Measurements from ENCODE around the gene CDPF1.

Gene CDPF1

GRCh38 chr22:46250035-46250782 is at the start of gene CDPF1:
TSS of gene CDPF1 (minus strand) at chr22:46250293. CDS start at chr22:46248284, 2,009 bp downstream.
- DNase-seq = peak; percentile 87

GRCh38 chr22:46299101-46299500 is 49.0 kb upstream of the CDPF1 start:
- DNase-seq = no peak

GRCh38 chr22:46297151-46297812 is 47.2 kb upstream of the CDPF1 start:
- no peak for DNase-seq

DNA sequence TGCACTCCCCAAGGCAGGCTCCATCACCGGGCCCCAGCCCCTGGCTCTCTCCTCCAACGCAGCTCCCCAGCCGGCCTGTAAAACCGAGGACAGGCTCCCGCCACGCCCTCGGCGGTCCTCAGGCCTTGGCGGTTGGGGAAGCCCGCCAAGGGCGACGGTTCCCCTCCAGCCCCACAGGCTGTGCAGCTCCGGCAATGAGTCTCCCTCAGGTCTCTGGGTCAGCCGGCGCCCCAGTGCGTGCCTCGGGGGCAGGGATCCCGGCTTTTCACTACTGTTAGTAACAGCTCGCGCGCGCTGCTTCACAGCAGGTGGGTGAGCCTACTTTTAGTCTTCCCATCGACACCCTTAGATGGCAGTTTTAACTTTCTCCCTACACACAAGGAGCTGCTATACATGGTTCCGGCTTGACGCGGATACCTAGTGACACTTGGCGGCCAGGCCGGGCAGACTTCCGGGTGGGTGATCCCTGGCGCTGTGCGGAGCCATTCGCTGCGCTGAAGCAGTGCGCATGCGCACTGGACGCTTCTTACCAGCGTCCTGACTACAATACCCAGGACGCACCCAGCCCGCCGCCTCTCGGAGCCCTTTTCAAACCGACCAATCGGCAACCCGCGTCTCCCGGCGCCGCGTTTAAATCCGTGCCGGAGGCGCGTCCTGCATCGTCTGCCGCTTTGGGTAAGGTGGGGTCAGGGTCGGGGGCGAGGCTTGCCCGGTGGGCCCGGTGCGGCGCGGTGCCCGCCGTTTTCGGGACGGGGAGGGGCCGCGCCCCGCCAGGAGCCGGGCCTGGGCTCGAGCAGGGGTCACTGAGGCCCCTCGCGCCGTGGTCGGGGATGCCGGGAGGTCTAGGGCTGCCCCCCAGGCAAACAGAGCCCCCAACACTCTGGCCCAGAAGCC is 46.4 kb upstream of the CDPF1 start, which contains the start of gene GTSE1:
Gene GTSE1, plus strand, starts transcription at position 614 of the 894 bp plus-strand sequence. CDS start 531 bp downstream, outside the sequence.
- DNase-seq = peak; percentile 98

DNA sequence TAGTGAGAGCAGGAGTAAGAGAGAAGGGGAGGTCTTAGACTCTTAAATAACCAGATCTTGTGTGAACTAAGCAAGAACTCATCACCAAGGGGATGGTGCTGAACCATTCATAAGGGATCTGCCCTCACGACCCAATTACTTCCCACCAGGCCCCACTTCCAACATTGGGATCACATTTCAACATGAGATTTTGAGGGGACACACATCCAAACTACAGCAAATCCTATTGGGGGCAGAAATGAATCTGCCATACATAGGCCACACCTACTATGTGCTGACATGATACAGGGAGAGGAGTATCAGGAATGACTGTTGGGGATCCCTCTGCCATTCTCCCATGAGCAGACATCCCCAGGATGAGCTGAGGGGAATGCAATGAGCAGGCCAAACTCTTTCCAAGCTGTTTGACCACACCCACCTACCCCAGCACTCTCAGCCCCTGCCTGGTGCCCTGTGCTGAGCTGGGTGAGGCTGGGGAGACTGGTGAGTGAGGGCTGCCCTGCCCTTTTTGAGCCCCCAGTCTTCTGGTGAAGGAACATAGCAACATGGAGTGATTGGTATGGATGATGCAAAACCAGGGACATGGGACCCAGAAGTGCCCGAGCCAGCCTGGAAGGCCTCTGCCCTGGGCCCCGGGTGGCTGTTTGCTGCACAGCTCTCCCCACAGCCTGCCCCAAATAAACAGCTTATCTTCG is 45.3 kb upstream of the CDPF1 start:
- DNase-seq = no peak

DNA sequence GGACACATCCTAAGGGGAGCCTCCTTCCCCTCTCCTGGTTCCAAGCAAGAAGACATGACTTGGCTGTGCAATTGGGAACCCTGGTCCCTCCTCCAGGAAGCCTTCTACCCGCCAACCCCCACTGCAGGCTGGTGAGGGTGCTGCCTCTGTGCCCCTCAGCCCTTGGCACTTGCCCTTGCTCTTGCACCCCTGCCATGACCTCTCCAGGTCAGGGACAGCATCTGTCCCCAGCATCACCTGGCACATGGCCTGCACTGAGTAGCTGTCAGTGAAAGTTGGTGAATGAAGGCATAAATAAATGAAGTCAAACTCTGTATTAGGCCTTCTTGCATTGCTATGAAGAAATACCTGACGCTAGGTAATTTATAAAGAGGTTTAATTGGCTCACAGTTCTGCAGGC is 44.7 kb upstream of the CDPF1 start:
- no peak for DNase-seq

DNA sequence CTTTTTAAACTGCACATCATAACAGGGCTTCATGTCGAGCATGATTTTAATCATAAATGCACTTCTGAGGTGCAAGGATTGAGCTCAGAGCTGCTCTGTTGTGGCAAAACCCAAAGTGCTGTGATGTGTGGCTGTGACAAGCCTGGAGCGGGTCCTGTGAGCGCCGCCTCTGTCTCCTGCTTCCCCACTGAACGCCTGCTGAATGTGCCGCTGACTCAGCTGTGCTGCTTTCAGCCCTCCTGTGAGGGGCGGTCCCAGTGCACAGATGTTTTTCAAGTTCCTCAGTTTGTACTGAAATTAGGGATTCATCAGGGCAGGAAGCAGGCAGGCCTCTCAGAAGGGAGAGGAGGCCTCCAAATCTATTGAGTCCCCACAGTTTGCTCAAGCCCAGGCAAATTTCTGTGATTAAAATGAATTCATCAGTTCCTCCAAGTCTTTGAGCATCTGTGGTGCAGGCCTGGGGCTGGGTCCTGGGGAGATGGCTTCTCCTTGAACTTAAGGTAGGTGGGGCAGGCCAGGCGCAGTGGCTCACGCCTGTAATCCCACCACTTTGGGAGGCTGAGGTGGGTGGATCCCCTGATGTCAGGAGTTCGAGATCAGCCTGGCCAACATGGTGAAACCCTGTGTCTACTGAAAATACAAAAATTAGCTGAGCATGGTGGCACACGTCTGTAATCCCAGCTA is 43.6 kb upstream of the CDPF1 start:
- no peak for DNase-seq

GRCh38 chr22:46292732-46293131 is 42.6 kb upstream of the CDPF1 start:
- no peak for DNase-seq

DNA sequence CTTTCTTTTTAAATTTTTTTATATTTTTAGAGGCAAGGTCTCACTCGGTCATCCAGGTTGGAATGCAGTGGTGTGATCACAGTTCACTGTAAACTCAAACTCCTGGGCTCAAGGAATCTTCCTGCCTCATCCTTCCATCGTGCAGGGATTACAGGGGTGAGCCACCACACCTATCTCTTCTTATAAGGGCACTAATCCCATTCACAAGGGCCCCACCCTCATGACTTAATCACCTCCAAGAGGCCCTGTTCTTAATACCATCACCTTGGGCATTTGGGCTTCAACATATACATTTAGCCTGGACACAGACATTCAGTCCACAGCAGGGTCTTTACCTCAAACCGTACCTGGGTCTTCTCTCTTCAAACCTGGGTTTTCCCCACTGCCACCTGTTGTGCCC is 42.1 kb upstream of the CDPF1 start:
- DNase-seq = no peak

GRCh38 chr22:46290843-46291785 is 41.0 kb upstream of the CDPF1 start:
- DNase-seq = no peak

GRCh38 chr22:46290121-46290842 is 40.2 kb upstream of the CDPF1 start:
- DNase-seq = peak; percentile 5

DNA sequence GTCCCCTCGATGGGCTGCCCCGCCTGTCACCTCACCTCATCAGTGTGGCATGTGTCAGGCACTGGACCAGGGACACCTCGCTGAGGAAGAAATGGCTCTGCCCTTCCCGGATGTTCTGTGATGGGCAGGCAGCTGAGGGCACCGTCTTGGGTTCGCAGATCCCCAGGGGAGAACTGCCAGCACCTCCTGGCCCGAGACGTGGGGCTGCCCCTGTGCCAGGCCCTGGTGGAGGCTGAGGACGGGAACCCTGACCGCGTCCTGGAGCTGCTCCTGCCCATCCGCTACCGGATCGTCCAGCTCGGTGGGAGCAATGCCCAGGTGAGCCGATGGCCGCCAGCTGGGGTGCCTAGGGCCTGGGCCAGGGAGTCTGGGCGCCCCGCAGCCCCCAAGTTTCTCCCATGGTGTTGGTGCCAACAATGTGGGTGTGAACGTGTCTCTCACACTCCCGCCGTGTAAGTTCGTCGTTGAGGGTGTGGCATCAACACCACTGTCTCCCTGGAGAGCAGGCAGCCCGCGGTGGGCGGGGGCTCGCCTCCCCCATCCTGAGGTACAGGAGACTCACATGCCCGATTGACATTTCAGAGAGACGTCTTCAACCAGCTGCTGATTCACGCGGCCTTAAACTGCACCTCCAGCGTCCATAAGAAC is 39.3 kb upstream of the CDPF1 start:
- DNase-seq = peak; percentile 58

GRCh38 chr22:46288846-46289243 is 38.8 kb upstream of the CDPF1 start:
- no peak for DNase-seq

GRCh38 chr22:46287873-46288751 is 38.0 kb upstream of the CDPF1 start:
- peak; percentile 17 for DNase-seq

GRCh38 chr22:46286941-46287872 is 37.1 kb upstream of the CDPF1 start:
- no peak for DNase-seq

- no peak for DNase-seq
These were observed 35.9 kb upstream of the CDPF1 start for GRCh38 chr22:46286006-46286405.
